Thyroid gland (tissue), 4 donors: ENCODE results near the gene RAB44. TPM values are rescaled to one million over a fixed set of nuclear protein-coding genes. Genes with fewer than 3 reads are reported as not detected.

Source experiments
- DNase-seq, 2 donors: peaks; one replicate each; pipeline ENCODE4 v3.0.0-alpha.2; 2019
- H3K27ac ChIP-seq, 3 donors: fragments of 200-600 bp; sonication (generic); 1 replicate in 2 of 3; 2 replicates in 1 of 3; pipeline ENCODE4 v1.5.1; 2016 to 2019; ENCODE audit warnings: mild to moderate bottlenecking in 1 of 3, moderate library complexity in 1 of 3
- H3K27me3 ChIP-seq: fragments of 200-600 bp; sonication (generic); one replicate; pipeline ENCODE4 v1.5.1; 2019
- H3K36me3 ChIP-seq, 2 donors: fragments of 200-600 bp; sonication (generic); one replicate each; pipeline ENCODE4 v1.5.1; 2016 to 2019
- H3K4me1 ChIP-seq, 2 donors: fragments of 200-600 bp; sonication (generic); one replicate each; pipeline ENCODE4 v1.5.1; 2017 to 2019
- H3K4me3 ChIP-seq, 3 donors: fragments of 200-600 bp; sonication (generic); replicated peaks in 1 of 3; 1 replicate in 2 of 3; 2 replicates in 1 of 3; pipeline ENCODE4 v1.5.1; 2016; ENCODE audit warnings: mild to moderate bottlenecking in 1 of 3
- H3K9me3 ChIP-seq: fragments of 200-600 bp; sonication (generic); one replicate; pipeline ENCODE4 v1.5.1; 2017
- CTCF ChIP-seq, 6 experiments: fragments of 200-600 bp in 3 of 6; fragments of 450-650 bp in 3 of 6; sonication (generic) in 3 of 6; IDR thresholded peaks; one replicate each; pipeline ENCODE4 v1.5.1; 2016 to 2019; ENCODE audit warnings: antibody characterized with exemption in 6 of 6, mild to moderate bottlenecking in 2 of 6, inconsistent platforms in 1 of 6, moderate library complexity in 1 of 6
- POLR2A ChIP-seq, 2 donors: fragments of 450-650 bp; IDR thresholded peaks; one replicate each; pipeline ENCODE4 v1.6.1; 2017; ENCODE audit warnings: antibody characterized with exemption in 2 of 2, mild to moderate bottlenecking in 2 of 2, moderate library complexity in 1 of 2
- WGBS, 2 donors: methylation state at CpG; one replicate each; pipeline ENCODE4 v1.1.5; 2017; 5-methylcytosine and 5-hydroxymethylcytosine counted together
- intact Hi-C: fragments of 100-400 bp; cut with DNase I; formaldehyde crosslinking; loops from one replicate; pipeline ENCODE4 v1.15.1; 2023
- total RNA-seq, 4 donors: library from RNA; depleted of rRNA; stranded (reverse); fragments of >200 nt; gene quantifications; one replicate each; pipeline ENCODE4 v1.2.3, GENCODE V29; 2016

RAB44 gene
- total RNA-seq, 4 donors from 2014 or later, result 0.11 TPM; not detected in 3

- H3K4me1 ChIP-seq, result peaks cover 0 to 7% of the 10 kb centered on the region in 2 donors
- no peak for TF ChIP-seq CTCF (IDR thresholded peaks at IDR 0.05)
- TF ChIP-seq POLR2A (IDR thresholded peaks at IDR 0.05), result no peak
- H3K27me3 ChIP-seq, result no peaks in the 10 kb centered on the region
- intact Hi-C loops, result loop anchor here (5.0 to 10.0 kb wide), 2 partner anchors 256 to 448 kb away; no protein-coding TSS in a partner anchor
- WGBS, 2 donors, result 87 to 94% methylated on average over 10 of the region's 10 CpGs
- no peak overlapping the region for H3K27ac ChIP-seq
- no peaks in the 10 kb centered on the region for H3K36me3 ChIP-seq
- H3K9me3 ChIP-seq, result no peaks in the 10 kb centered on the region
- no peak overlapping the region for H3K4me3 ChIP-seq
- DNase-seq, result no peak
These were observed 68.8 kb downstream of the RAB44 start for GRCh38 chr6:36766399-36766945.

GRCh38 chr6:36769183-36769675 is 71.6 kb downstream of the RAB44 start:
- Histone ChIP-seq H3K27ac (no peak overlapping the region), H3K9me3 (no peaks in the 10 kb centered on the region), H3K4me3 (no peak overlapping the region), H3K27me3 (no peaks in the 10 kb centered on the region), H3K4me1 (peaks cover 0 to 7% of the 10 kb centered on the region in 2 donors), H3K36me3 (no peaks in the 10 kb centered on the region)
- TF ChIP-seq CTCF (IDR thresholded peaks at IDR 0.05), result no peak
- DNase-seq, result no peak
- intact Hi-C loops, result loop anchor here (5.0 to 10.0 kb wide), 2 partner anchors 253 to 446 kb away; no protein-coding TSS in a partner anchor
- 69 to 75% methylated on average over 6 of the region's 7 CpGs for WGBS, 2 donors

- H3K27me3 ChIP-seq, result no peaks in the 10 kb centered on the region
- intact Hi-C loops, result loop anchor here (5.0 to 10.0 kb wide), 2 partner anchors 252 to 445 kb away; no protein-coding TSS in a partner anchor
- H3K36me3 ChIP-seq, result no peaks in the 10 kb centered on the region
- no peak overlapping the region for H3K4me3 ChIP-seq
- no peak for DNase-seq
- no peaks in the 10 kb centered on the region for H3K9me3 ChIP-seq
- H3K4me1 ChIP-seq, result peaks cover 0 to 7% of the 10 kb centered on the region in 2 donors
- no peak for TF ChIP-seq POLR2A (IDR thresholded peaks at IDR 0.05)
- no peak for TF ChIP-seq CTCF (IDR thresholded peaks at IDR 0.05)
- H3K27ac ChIP-seq, result no peak overlapping the region
- WGBS, 2 donors, result 72 to 80% methylated on average over 14 to 18 of the region's 18 CpGs
These were observed 72.3 kb downstream of the RAB44 start for GRCh38 chr6:36769676-36770499.

- intact Hi-C loops, result no loop called here
- no peaks in the 10 kb centered on the region for H3K36me3 ChIP-seq
- no peak for DNase-seq
- WGBS, 2 donors, result 91 to 100% methylated on average over 2 of the region's 2 CpGs
- H3K4me1 ChIP-seq, result no peaks in the 10 kb centered on the region
- H3K4me3 ChIP-seq, result no peak overlapping the region
- no peak overlapping the region for H3K27ac ChIP-seq
- no peaks in the 10 kb centered on the region for H3K9me3 ChIP-seq
- no peak for TF ChIP-seq CTCF (IDR thresholded peaks at IDR 0.05)
- TF ChIP-seq POLR2A (IDR thresholded peaks at IDR 0.05), result no peak
- H3K27me3 ChIP-seq, result no peaks in the 10 kb centered on the region
These were observed 73.5 kb downstream of the RAB44 start for GRCh38 chr6:36771145-36771544.

GRCh38 chr6:36772397-36772796 is 74.8 kb downstream of the RAB44 start:
- H3K9me3 ChIP-seq, result no peaks in the 10 kb centered on the region
- 87 to 93% methylated on average over 8 of the region's 8 CpGs for whole genome bisulfite sequencing, 2 donors
- DNase-seq, result no peak

More at GRCh38 chr6:36772397-36772796, 74.8 kb downstream of the RAB44 start:
- no peaks in the 10 kb centered on the region for H3K36me3 ChIP-seq
- TF ChIP-seq CTCF (IDR thresholded peaks at IDR 0.05), result no peak
- intact Hi-C loops, result no loop called here
- H3K27ac ChIP-seq, result no peak overlapping the region
- no peaks in the 10 kb centered on the region for H3K27me3 ChIP-seq
- no peaks in the 10 kb centered on the region for H3K4me1 ChIP-seq
- no peak overlapping the region for H3K4me3 ChIP-seq
